Measurements from ENCODE around the gene EPG5. TPM values are rescaled to one million over a fixed set of nuclear protein-coding genes. Genes with fewer than 3 reads are reported as not detected.

Gene EPG5
- total RNA-seq, 1 experiment from 2014 or later, result 12.9 TPM

DNA sequence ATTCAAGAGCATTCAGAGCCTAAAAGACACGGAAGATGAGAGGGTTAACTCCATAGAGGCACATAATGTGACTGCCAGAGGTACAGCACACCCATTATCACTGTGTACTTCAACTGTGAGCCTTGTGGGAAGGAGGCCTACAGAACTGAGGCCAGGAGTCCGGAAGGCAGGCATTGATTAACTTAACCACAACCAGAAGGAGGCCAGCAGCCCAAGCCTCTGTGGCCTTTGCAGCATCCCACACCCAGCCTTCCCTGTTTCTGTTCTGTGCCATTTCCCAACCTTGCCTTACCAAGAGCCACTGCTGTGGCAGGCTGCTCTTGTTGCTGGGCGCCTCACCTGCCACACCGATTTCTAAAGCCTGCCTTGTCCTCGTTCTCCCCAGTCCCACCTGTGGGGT lies 114.5 kb downstream of the EPG5 start:
- H3K4me3 ChIP-seq (ENCODE audit: low read depth in 2 of 2, low read length in 2 of 2), result no peak overlapping the region
- POLR2A ChIA-PET, result no interaction called here
- ATAC-seq, result no peak
- in situ Hi-C loops (cut with HindIII; ENCODE audit: low pct_unique_long_range_greater_than_20kb, low sequenced_read_pairs), result no loop called here
- DNase-seq (ENCODE audit: low read depth, low spot score), result no peak
- CTCF ChIA-PET, result no interaction called here
- H3K27me3 ChIP-seq (ENCODE audit: control insufficient read depth, insufficient read depth, low read length), result no peaks in the 10 kb centered on the region
- TF ChIP-seq, protein P1, sequence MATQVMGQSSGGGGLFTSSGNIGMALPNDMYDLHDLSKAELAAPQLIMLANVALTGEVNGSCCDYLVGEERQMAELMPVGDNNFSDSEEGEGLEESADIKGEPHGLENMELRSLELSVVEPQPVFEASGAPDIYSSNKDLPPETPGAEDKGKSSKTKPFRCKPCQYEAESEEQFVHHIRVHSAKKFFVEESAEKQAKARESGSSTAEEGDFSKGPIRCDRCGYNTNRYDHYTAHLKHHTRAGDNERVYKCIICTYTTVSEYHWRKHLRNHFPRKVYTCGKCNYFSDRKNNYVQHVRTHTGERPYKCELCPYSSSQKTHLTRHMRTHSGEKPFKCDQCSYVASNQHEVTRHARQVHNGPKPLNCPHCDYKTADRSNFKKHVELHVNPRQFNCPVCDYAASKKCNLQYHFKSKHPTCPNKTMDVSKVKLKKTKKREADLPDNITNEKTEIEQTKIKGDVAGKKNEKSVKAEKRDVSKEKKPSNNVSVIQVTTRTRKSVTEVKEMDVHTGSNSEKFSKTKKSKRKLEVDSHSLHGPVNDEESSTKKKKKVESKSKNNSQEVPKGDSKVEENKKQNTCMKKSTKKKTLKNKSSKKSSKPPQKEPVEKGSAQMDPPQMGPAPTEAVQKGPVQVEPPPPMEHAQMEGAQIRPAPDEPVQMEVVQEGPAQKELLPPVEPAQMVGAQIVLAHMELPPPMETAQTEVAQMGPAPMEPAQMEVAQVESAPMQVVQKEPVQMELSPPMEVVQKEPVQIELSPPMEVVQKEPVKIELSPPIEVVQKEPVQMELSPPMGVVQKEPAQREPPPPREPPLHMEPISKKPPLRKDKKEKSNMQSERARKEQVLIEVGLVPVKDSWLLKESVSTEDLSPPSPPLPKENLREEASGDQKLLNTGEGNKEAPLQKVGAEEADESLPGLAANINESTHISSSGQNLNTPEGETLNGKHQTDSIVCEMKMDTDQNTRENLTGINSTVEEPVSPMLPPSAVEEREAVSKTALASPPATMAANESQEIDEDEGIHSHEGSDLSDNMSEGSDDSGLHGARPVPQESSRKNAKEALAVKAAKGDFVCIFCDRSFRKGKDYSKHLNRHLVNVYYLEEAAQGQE (IDR thresholded peaks at IDR 0.05; ENCODE audit: insufficient read depth in 1 of 2, low read depth in 2 of 2, low read length in 1 of 2), result no peak
- TF ChIP-seq SIN3A (IDR thresholded peaks at IDR 0.05; ENCODE audit: borderline replicate concordance, insufficient read depth, low read depth, low read length) (no peak), TCF7L2 (IDR thresholded peaks at IDR 0.05; ENCODE audit: low read depth, low read length) (no peak), POLR2AphosphoS5 (IDR thresholded peaks at IDR 0.05; ENCODE audit: low read depth, low read length) (no peak)
- TF ChIP-seq, protein P2, sequence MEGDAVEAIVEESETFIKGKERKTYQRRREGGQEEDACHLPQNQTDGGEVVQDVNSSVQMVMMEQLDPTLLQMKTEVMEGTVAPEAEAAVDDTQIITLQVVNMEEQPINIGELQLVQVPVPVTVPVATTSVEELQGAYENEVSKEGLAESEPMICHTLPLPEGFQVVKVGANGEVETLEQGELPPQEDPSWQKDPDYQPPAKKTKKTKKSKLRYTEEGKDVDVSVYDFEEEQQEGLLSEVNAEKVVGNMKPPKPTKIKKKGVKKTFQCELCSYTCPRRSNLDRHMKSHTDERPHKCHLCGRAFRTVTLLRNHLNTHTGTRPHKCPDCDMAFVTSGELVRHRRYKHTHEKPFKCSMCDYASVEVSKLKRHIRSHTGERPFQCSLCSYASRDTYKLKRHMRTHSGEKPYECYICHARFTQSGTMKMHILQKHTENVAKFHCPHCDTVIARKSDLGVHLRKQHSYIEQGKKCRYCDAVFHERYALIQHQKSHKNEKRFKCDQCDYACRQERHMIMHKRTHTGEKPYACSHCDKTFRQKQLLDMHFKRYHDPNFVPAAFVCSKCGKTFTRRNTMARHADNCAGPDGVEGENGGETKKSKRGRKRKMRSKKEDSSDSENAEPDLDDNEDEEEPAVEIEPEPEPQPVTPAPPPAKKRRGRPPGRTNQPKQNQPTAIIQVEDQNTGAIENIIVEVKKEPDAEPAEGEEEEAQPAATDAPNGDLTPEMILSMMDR (IDR thresholded peaks at IDR 0.05), result no peak
- no peaks in the 10 kb centered on the region for H3K36me3 ChIP-seq (ENCODE audit: control insufficient read depth, insufficient read depth, low read length)
- H3K27ac ChIP-seq (ENCODE audit: low read length), result no peak overlapping the region
- intact Hi-C loops (cut with micrococcal nuclease; ENCODE audit: unreplicated experiment), result no loop called here
- no TSS peak for BruUV-seq (replicated peaks)
- H3K9me3 ChIP-seq (ENCODE audit: control insufficient read depth, insufficient read depth, low read depth, low read length), result no peaks in the 10 kb centered on the region
- H3K4me1 ChIP-seq (ENCODE audit: control insufficient read depth, insufficient read depth, low read length), result no peaks in the 10 kb centered on the region

DNA sequence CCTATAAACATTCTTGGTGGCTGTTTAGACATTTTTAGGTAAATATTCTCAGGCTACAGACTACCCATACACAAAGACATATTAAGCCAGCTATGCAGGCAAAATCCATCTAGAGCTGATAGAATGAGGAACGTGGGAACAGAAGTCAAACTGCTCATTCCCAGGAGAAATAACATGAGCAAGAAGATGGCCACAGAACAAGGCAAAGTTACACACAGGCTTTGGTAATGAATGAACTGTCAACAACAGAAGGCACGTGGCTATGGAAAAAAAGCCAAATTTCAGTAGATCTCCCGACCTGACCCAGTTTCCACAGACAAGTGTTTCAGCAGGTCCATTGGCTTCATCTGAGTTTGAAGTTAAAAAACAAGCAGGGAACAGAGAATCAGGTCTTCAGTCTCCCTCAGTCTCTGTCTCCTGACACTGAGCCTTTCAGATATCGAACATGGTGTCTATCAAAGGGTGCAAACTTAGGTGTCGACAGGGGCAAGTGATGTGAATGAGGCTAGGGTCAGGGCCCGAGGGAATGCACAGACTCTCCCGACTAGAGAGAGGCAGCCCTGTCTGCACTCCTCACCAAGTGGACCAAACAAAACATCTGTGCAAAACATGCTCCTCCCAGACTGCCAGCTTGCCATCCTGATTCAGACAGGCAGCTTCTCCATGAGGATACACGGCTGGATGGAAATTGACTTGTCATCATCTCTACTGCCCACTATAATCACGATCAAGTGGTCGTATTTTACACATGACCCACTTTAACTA lies 115.8 kb downstream of the EPG5 start:
- BruUV-seq (replicated peaks), result no TSS peak
- TF ChIP-seq, protein P1 (IDR thresholded peaks at IDR 0.05; ENCODE audit: insufficient read depth in 1 of 2, low read depth in 2 of 2, low read length in 1 of 2), result no peak
- no peak for TF ChIP-seq SIN3A (IDR thresholded peaks at IDR 0.05; ENCODE audit: borderline replicate concordance, insufficient read depth, low read depth, low read length)
- no peak for TF ChIP-seq TCF7L2 (IDR thresholded peaks at IDR 0.05; ENCODE audit: low read depth, low read length)
- no peak for TF ChIP-seq POLR2AphosphoS5 (IDR thresholded peaks at IDR 0.05; ENCODE audit: low read depth, low read length)
- TF ChIP-seq, protein P2 (IDR thresholded peaks at IDR 0.05), result no peak
- CTCF ChIA-PET, result no interaction called here

More for the DNA sequence above, 115.8 kb downstream of the EPG5 start:
- Histone ChIP-seq H3K36me3 (ENCODE audit: control insufficient read depth, insufficient read depth, low read length) (no peaks in the 10 kb centered on the region), H3K9me3 (ENCODE audit: control insufficient read depth, insufficient read depth, low read depth, low read length) (no peaks in the 10 kb centered on the region), H3K4me1 (ENCODE audit: control insufficient read depth, insufficient read depth, low read length) (no peaks in the 10 kb centered on the region), H3K4me3 (ENCODE audit: low read depth in 2 of 2, low read length in 2 of 2) (no peak overlapping the region), H3K27me3 (ENCODE audit: control insufficient read depth, insufficient read depth, low read length) (no peaks in the 10 kb centered on the region), H3K27ac (ENCODE audit: low read length) (no peak overlapping the region)
- in situ Hi-C loops (cut with HindIII; ENCODE audit: low pct_unique_long_range_greater_than_20kb, low sequenced_read_pairs) (no loop called here), intact Hi-C loops (cut with micrococcal nuclease; ENCODE audit: unreplicated experiment) (no loop called here)
- POLR2A ChIA-PET, result no interaction called here
- no peak for ATAC-seq
- DNase-seq (ENCODE audit: low read depth, low spot score), result no peak

Measured in Panc1 (cell line).